ENCODE measurements around the gene BRD8. TPM values are rescaled to one million over a fixed set of nuclear protein-coding genes. Genes with fewer than 3 reads are reported as not detected.

The BRD8 gene
- polyA plus RNA-seq, 4 donors: 86.8 to 217 (median 147) TPM

DNA sequence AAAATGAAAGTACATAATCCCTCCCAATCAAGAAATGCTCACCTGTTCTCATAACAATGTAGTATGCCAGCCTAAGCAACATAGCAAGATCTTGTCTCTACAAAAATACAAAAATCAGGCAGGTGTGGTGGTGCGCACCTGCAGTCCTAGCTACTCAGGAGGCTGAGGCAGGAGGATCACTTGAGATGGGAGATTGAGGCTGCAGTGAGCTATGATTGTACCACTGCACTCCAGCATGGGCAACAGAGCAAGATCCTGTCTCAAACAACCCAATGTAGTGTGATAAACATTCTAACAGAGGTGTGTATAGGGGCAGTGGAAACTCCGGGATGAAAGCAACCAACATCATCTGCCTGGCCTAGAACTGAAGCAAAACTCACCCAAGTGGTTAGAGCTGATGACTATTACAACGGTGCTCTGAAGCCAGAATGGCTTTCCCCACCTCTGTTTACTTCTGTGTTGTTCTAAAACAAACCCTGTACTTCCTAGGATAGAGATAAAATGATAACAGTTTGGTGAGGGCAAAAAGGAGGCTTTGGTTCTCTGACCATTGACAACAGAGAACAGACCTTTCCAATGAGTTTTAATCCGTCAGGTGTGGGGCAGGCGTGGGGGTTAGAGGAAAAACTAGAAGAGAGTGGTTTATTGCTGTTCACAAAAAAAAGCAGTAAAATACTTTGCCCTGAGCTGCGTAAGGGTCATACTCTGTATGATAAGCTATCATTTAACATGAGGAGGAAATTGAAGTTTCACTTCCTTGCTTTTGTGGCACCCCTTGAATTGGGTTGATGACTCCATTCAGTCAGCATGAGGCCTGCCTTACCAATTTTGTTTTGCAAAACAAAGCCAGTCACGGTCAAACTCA lies 75.7 kb downstream of the BRD8 start:
- DNase-seq (ENCODE audit: low read depth in 4 of 4, low spot score in 2 of 4): no peak

DNA sequence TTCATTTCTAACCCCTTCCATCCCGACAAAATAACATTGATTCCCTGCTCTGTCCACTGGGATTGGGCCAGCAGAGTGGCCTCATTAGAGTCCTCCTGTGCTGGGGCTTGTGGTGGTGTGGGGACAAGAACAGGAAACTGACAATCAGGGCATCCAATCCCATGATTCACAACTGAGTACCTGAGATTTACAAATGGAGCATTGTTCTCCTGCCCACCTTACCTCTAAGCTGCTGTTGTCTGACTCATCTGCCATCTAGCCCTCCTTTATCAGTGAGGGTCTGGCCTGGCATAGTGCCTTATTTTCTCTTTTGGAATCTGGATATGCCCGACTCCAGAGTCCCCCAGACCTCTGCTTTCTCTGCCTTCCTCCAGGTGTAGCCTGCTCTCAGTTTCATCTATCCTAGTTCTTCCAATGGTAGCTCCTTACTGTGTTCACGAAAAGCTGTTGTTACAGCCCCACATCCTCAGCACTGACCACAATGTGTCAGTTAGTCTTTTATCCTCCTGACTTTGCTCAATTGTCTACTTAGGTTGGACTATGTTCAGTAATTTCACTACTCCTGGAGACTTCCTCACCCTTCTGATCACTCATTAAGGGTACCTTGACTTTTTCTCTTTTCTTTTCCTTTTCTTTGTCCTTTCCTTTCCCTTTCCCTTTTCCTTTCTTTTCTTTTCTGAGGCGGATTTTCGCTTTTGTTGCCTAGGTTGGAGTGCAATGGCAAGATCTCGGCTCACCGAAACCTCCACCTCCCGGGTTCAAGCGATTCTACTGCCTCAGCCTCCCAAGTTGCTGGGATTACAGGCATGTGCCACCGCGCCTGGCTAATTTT lies 81.2 kb downstream of the BRD8 start:
- DNase-seq (ENCODE audit: low read depth in 4 of 4, low spot score in 2 of 4): no peak

DNA sequence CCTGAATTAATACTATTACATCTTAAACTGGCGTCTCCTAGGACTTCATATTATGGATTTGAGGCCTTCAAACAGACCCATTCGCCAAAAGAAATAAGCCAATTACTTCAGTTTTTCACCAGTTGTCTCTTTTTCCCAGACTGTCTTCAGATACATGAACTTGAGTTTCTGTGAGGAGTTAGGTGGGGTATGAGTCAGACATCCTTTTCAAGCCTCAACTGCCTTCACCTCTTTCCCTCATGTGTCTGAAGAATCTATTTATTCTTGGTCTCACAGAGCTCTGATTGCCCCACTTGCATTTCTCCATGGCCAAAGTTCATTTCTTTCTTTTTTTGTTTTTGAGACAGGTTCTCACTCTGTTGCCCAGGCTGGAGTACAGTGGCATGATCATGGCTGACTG lies 82.1 kb downstream of the BRD8 start:
- no peak for DNase-seq (ENCODE audit: low read depth in 4 of 4, low spot score in 2 of 4)

DNA sequence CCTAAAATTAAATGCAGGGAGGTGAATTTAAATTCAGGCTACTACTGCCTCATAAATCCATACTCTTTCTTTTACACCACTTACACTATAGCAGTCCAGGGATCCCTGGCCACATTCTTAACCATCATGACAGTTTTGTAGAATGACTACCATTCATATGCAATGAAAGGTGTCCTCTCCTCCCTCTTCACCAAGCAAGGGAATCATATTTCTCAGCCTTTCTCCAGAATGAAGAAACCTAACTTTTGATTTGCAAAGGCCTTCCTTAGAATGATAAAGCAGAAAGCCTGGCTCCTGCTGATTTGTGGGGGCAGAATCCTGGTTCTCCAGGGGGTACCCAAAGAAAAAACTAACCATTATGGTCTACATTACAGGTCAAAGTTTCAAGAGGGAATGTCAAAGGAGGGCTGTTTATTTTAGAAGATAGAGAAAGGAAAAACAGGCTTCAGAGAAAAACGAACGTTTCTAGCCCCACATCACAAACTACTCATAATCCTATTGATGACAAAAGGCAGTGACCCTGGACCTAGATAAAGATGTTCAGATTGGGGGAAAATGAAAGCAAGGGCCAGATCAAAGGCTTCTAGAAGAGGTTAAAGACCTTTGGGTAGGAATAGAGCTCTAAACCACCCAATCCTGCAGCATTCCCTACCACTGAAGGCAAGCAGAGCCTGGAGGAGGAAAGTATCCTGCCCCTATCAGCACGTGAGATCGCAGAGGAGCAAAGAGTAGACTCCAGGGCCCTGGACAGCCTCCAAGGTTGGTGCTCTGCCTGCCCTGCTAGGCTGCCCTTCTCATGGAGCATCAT lies 83.1 kb downstream of the BRD8 start:
- no peak for DNase-seq (ENCODE audit: low read depth in 4 of 4, low spot score in 2 of 4)

DNA sequence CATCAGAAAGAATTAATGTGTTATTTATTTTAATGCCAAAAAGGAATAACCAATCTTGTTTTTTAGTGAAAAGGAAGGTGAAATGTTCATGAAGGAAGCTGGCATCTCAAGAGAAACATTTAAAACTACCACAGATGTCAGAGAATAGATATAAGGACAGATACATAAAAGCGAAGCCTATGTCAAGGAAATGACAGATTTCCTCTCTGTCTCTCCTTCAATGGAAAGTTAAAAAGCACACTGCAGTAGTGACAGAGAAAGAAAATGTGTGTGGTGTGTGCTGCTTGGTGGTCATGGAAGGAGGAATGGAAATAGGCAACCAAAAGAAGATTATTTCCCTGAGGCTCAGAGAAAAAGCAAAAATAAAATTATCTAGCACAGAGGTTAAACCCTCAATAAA lies 85.4 kb downstream of the BRD8 start:
- DNase-seq (ENCODE audit: low read depth in 4 of 4, low spot score in 2 of 4): no peak

DNA sequence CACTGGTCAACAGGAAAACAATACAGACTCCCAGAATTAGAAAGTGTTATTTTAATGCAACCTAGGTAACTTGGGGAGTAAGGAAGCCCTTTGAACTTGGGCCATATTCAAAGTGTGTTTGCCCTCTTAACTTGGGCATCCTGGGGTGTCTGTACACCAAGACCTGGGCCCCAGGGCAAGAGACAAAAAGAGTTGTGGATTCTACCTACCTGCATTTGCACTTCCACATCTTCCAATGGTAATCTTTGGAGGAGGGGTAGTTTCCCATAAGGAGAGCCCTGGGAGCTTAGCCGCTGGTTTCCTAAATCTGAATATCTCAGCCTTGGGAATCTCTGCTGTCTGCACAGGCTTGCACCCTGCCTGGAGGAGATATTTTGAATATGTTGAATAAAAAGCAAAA lies 86.1 kb downstream of the BRD8 start:
- no peak for DNase-seq (ENCODE audit: low read depth in 4 of 4, low spot score in 2 of 4)

DNA sequence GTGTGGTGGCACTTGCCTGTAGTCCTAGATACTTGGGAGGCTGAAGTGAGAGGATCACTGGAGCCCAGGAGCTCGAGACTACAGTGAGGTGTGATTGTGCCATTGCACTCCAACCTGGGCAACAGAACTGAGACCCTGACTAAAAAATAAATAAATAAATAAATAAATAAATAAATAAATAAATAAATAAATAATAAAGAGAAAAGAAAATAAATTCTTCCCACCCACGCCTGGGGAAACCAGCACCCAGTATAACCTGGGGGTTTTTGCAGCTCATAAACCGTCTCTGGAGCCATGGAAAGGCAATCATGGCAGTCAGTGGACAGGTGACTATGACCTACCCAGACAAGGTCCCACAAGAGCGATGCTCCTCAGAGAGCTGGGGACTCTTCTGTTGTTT lies 86.7 kb downstream of the BRD8 start:
- no peak for DNase-seq (ENCODE audit: low read depth in 4 of 4, low spot score in 2 of 4)

Other genes starting within 250 kb of the BRD8 start
- 10 to 100 TPM; 49.0 to 63.4 (median 52.1) TPM for gene FAM13B, start 145.6 kb downstream of the BRD8 start, polyA plus RNA-seq (ENCODE audit: insufficient read length in 4 of 4)
- gene WNT8A, start 94.6 kb downstream of the BRD8 start, polyA plus RNA-seq (ENCODE audit: insufficient read length in 4 of 4): under 1 TPM; 0.10 to 0.32 (median 0.21) TPM
- 10 to 100 TPM; 22.4 to 27.6 (median 25.0) TPM for gene NME5, start 39.2 kb downstream of the BRD8 start, polyA plus RNA-seq (ENCODE audit: insufficient read length in 4 of 4)
- 10 to 100 TPM; 37.7 to 46.0 (median 40.1) TPM for gene KIF20A, start 482 bp upstream of the BRD8 start, polyA plus RNA-seq (ENCODE audit: insufficient read length in 4 of 4)
- gene CDC23, start 34.7 kb upstream of the BRD8 start, polyA plus RNA-seq (ENCODE audit: insufficient read length in 4 of 4): 10 to 100 TPM; 56.6 to 67.5 (median 60.7) TPM
- gene GFRA3, start 96.0 kb upstream of the BRD8 start, polyA plus RNA-seq (ENCODE audit: insufficient read length in 4 of 4): 1 to 10 TPM; 2.7 to 4.9 (median 3.7) TPM
- gene CDC25C, start 153.2 kb upstream of the BRD8 start, polyA plus RNA-seq (ENCODE audit: insufficient read length in 4 of 4): 1 to 10 TPM; 6.6 to 8.2 (median 7.6) TPM
- gene FAM53C, start 159.6 kb upstream of the BRD8 start, polyA plus RNA-seq (ENCODE audit: insufficient read length in 4 of 4): 10 to 100 TPM; 29.6 to 39.9 (median 31.8) TPM
- 10 to 100 TPM; 82.0 to 98.8 (median 93.8) TPM for gene KDM3B, start 174.1 kb upstream of the BRD8 start, polyA plus RNA-seq (ENCODE audit: insufficient read length in 4 of 4)

All from left renal cortex interstitium (tissue), 4 donors.